ENCODE results near the gene AXDND1. TPM values are rescaled to one million over a fixed set of nuclear protein-coding genes. Genes with fewer than 3 reads are reported as not detected.

Gene AXDND1
- total and polyA plus RNA-seq, 2 of the 8 experiments (the other 6 are each of a cell fraction or from before 2014, with no cell fraction given): 0.61 TPM; not detected in 1

- H4K5ac ChIP-seq (ENCODE audit: insufficient read length, low read depth, low read length): no peak overlapping the region
- H3K27ac ChIP-seq (ENCODE audit: low read depth, low read length): no peak overlapping the region
- no peaks in the 10 kb centered on the region for H3K79me1 ChIP-seq (ENCODE audit: low read depth, low read length)
- FAIRE-seq: no peak
- no peak overlapping the region for H2BK5ac ChIP-seq (ENCODE audit: low read depth, low read length)
- no peak overlapping the region for H4K91ac ChIP-seq (replicated peaks; ENCODE audit: insufficient read length, low read length)
- no peaks in the 10 kb centered on the region for H4K20me1 ChIP-seq (replicated peaks in 1 of 2; ENCODE audit: control insufficient read depth in 1 of 2, insufficient read depth in 2 of 2, low read length in 2 of 2)
- no peak overlapping the region for H2AK5ac ChIP-seq (ENCODE audit: low read depth, low read length)
- no peak overlapping the region for H2BK20ac ChIP-seq (ENCODE audit: low read length)
- no peaks in the 10 kb centered on the region for H3K9me3 ChIP-seq (ENCODE audit: insufficient read depth in 2 of 2, low read depth in 1 of 2, low read length in 1 of 2)
- no peak overlapping the region for H3K18ac ChIP-seq (ENCODE audit: extremely low read depth, low read length)
- CTCF ChIA-PET (ENCODE audit: partially characterized antibody): interaction anchor here (0.6 kb wide), 1 partner anchor 1172 kb away, joined by 3 read pairs; no protein-coding TSS in a partner anchor
- H3K27me3 ChIP-seq (replicated peaks in 1 of 4; ENCODE audit: control insufficient read depth in 3 of 4, extremely low read depth in 1 of 4, insufficient read depth in 3 of 4, low read length in 3 of 4): peaks cover 0 to 1% (median 0%) of the 10 kb centered on the region in 4 experiments; a peak in 1 of 7 replicates
- no peak overlapping the region for H3K9ac ChIP-seq (replicated peaks in 1 of 4; ENCODE audit: extremely low read depth in 1 of 4, low read depth in 3 of 4, low read length in 3 of 4)
- H3K14ac ChIP-seq (ENCODE audit: insufficient read length): no peak overlapping the region
- no peaks in the 10 kb centered on the region for H3K79me2 ChIP-seq (ENCODE audit: control insufficient read depth in 1 of 2, insufficient read depth in 2 of 2, low read length in 2 of 2)
- no peaks in the 10 kb centered on the region for H3K23me2 ChIP-seq (ENCODE audit: low read depth, low read length)
- no peak overlapping the region for H3K23ac ChIP-seq (ENCODE audit: insufficient read length)
- H3K36me3 ChIP-seq (ENCODE audit: control insufficient read depth in 2 of 4, insufficient read depth in 4 of 4, low read length in 3 of 4): no peaks in the 10 kb centered on the region
- no peak overlapping the region for H2BK15ac ChIP-seq (ENCODE audit: low read length)
- H2AFZ ChIP-seq (ENCODE audit: low read length): no peak overlapping the region
- POLR2A ChIA-PET (ENCODE audit: partially characterized antibody): no interaction called here
- H2BK120ac ChIP-seq (replicated peaks; ENCODE audit: low read depth, low read length): no peak overlapping the region
- no peak overlapping the region for H3K56ac ChIP-seq (replicated peaks; ENCODE audit: insufficient read length, low read depth, low read length)
- no peak overlapping the region for H2BK12ac ChIP-seq (ENCODE audit: low read depth, low read length)
- 93% methylated on average over 5 of the region's 5 CpGs; no CpG with 5 or more reads in 1 of the 2 experiments for WGBS, 2 experiments (ENCODE audit: extremely low coverage in 1 of 2, insufficient coverage in 1 of 2, insufficient read length in 1 of 2, insufficient replicate concordance in 2 of 2, low coverage in 1 of 2, low lambda C conversion rate in 2 of 2, missing lambda C conversion rate in 1 of 2)
- no peak overlapping the region for H4K8ac ChIP-seq (ENCODE audit: extremely low read depth, insufficient read depth, low read length)
- no peak overlapping the region for H3K4me3 ChIP-seq (ENCODE audit: extremely low read depth in 1 of 4, insufficient read depth in 2 of 4, low read depth in 3 of 4, low read length in 4 of 4)
- no peak overlapping the region for H3K4ac ChIP-seq (replicated peaks; ENCODE audit: insufficient read length, low read depth, low read length)
- DNase-seq (ENCODE audit: low read depth in 1 of 2, low spot score in 2 of 2): no peak
- H3K4me1 ChIP-seq (replicated peaks in 1 of 4; ENCODE audit: control insufficient read depth in 3 of 4, insufficient read depth in 4 of 4, low read length in 3 of 4): no peaks in the 10 kb centered on the region
- no peak overlapping the region for H3K4me2 ChIP-seq (ENCODE audit: insufficient read depth in 1 of 2, low read depth in 2 of 2, low read length in 2 of 2)
- no peak for TF ChIP-seq SAP30 (IDR thresholded peaks at IDR 0.05; ENCODE audit: insufficient read depth, insufficient replicate concordance, low read length)
- no peak for TF ChIP-seq RXRA (IDR thresholded peaks at IDR 0.05; ENCODE audit: insufficient read depth, low read depth, low read length)
- no peak for TF ChIP-seq POLR2A (IDR thresholded peaks at IDR 0.05; ENCODE audit: control extremely low read depth in 1 of 2, low read depth in 2 of 2, low read length in 2 of 2)
- TF ChIP-seq MAX (IDR thresholded peaks at IDR 0.05): no peak
- TF ChIP-seq RNF2 (IDR thresholded peaks at IDR 0.05; ENCODE audit: borderline replicate concordance, low read depth, low read length, missing control alignments, poor library complexity, severe bottlenecking): no peak
Observed at GRCh38 chr1:179340918-179341317, 24.9 kb upstream of the AXDND1 start.
